Breast epithelium (tissue), 4 donors: ENCODE results near the gene FHIP1B. TPM values are rescaled to one million over a fixed set of nuclear protein-coding genes. Genes with fewer than 3 reads are reported as not detected.

Experiments
- DNase-seq, 2 donors: peaks; one replicate each; pipeline ENCODE4 v3.0.0-alpha.2; 2019; ENCODE audit warnings: low spot score in 2 of 2
- H3K27ac ChIP-seq, 2 donors: fragments of 200-600 bp; sonication (generic) in 1 of 2; one replicate each; pipeline ENCODE4 v1.5.1; 2016 to 2019; ENCODE audit warnings: mild to moderate bottlenecking in 1 of 2
- H3K27me3 ChIP-seq, 2 donors: fragments of 200-600 bp; sonication (generic) in 1 of 2; one replicate each; pipeline versions ENCODE4 v1.5.1 to v1.6.0; 2017 to 2019; ENCODE audit warnings: control low read depth in 1 of 2, mild to moderate bottlenecking in 1 of 2
- H3K36me3 ChIP-seq: fragments of 200-600 bp; one replicate; pipeline ENCODE4 v1.5.1; 2019
- H3K4me1 ChIP-seq, 2 donors: fragments of 200-600 bp; sonication (generic); one replicate each; pipeline ENCODE4 v1.5.1; 2016 to 2019; ENCODE audit warnings: control low read depth in 1 of 2
- H3K4me3 ChIP-seq, 3 donors: fragments of 200-600 bp; sonication (generic); 1 replicate in 2 of 3; 2 replicates in 1 of 3; pipeline ENCODE4 v1.5.1; 2016 to 2019; ENCODE audit warnings: mild to moderate bottlenecking in 3 of 3, moderate library complexity in 2 of 3
- H3K9me3 ChIP-seq, 2 donors: fragments of 200-600 bp; sonication (generic) in 1 of 2; one replicate each; pipeline ENCODE4 v1.5.1; 2016 to 2019; ENCODE audit warnings: control low read depth in 1 of 2
- POLR2A ChIP-seq: fragments of 450-650 bp; IDR thresholded peaks from one replicate; pipeline ENCODE4 v1.6.1; 2016; ENCODE audit warnings: antibody characterized with exemption, mild to moderate bottlenecking, moderate library complexity
- POLR2AphosphoS5 ChIP-seq, 3 donors: sonication (generic); formaldehyde crosslinking; IDR thresholded peaks; one replicate each; pipeline ENCODE4 v1.6.1; 2017; ENCODE audit warnings: antibody characterized with exemption in 3 of 3
- intact Hi-C: fragments of 100-400 bp; cut with DNase I; formaldehyde crosslinking; loops from one replicate; pipeline ENCODE4 v1.15.1; 2023; ENCODE audit warnings: low total_unique reads
- total RNA-seq, 3 donors: library from RNA; depleted of rRNA; stranded (reverse); fragments of >200 nt; gene quantifications; one replicate each; pipeline ENCODE4 v1.1.0, GENCODE V29; 2016
- TF ChIP-seq, protein P1 (sequence below), 3 donors: fragments of 450-650 bp; IDR thresholded peaks; one replicate each; pipeline ENCODE4 v1.5.1; 2016 to 2017; ENCODE audit warnings: antibody characterized with exemption in 3 of 3, mild to moderate bottlenecking in 3 of 3, moderate library complexity in 3 of 3

FHIP1B gene
- total RNA-seq, 3 donors from 2014 or later: 34.7 to 42.6 (median 42.1) TPM

DNA sequence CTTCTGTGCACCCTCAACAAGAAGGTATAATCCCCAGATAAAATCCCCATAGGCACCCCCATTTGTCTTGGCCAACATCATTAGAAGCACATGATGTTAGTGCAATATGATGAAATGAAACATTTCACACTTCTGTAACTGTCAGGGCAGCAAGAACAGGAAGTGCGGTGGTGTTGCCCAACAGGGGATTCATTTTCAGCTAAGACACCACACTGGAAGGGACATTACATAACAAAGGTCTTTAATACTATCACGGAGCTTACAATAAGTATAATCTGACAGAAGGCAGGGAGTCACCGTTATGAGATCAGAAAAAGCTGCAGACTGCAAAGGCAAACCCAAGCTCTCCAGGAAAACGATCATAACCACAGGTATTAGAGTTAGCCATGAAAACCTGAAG lies 33.5 kb downstream of the FHIP1B start:
- Histone ChIP-seq H3K27me3 (no peaks in the 10 kb centered on the region), H3K36me3 (no peaks in the 10 kb centered on the region), H3K4me1 (no peaks in the 10 kb centered on the region), H3K4me3 (no peak overlapping the region), H3K27ac (no peak overlapping the region), H3K9me3 (no peaks in the 10 kb centered on the region)
- no peak for TF ChIP-seq POLR2AphosphoS5 (IDR thresholded peaks at IDR 0.05)
- TF ChIP-seq, protein P1, sequence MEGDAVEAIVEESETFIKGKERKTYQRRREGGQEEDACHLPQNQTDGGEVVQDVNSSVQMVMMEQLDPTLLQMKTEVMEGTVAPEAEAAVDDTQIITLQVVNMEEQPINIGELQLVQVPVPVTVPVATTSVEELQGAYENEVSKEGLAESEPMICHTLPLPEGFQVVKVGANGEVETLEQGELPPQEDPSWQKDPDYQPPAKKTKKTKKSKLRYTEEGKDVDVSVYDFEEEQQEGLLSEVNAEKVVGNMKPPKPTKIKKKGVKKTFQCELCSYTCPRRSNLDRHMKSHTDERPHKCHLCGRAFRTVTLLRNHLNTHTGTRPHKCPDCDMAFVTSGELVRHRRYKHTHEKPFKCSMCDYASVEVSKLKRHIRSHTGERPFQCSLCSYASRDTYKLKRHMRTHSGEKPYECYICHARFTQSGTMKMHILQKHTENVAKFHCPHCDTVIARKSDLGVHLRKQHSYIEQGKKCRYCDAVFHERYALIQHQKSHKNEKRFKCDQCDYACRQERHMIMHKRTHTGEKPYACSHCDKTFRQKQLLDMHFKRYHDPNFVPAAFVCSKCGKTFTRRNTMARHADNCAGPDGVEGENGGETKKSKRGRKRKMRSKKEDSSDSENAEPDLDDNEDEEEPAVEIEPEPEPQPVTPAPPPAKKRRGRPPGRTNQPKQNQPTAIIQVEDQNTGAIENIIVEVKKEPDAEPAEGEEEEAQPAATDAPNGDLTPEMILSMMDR (IDR thresholded peaks at IDR 0.05): no peak
- TF ChIP-seq POLR2A: no peak
- intact Hi-C loops: no loop called here
- no peak for DNase-seq

DNA sequence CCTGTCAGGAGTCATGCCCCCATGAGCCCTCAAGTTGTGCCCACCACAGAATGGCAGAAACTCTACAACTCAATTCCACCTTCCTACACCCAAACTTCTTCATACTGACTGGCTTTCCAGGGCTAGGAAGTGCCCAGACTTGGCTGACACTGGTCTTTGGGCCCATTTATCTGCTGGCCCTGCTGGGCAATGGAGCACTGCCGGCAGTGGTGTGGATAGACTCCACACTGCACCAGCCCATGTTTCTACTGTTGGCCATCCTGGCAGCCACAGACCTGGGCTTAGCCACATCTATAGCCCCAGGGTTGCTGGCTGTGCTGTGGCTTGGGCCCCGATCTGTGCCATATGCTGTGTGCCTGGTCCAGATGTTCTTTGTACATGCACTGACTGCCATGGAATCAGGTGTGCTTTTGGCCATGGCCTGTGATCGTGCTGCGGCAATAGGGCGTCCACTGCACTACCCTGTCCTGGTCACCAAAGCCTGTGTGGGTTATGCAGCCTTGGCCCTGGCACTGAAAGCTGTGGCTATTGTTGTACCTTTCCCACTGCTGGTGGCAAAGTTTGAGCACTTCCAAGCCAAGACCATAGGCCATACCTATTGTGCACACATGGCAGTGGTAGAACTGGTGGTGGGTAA lies 35.1 kb downstream of the FHIP1B start, which contains the start of gene OR52W1:
Gene OR52W1, plus strand, starts transcription at position 51 of the 637 bp plus-strand sequence. Its CDS starts 0 bp downstream, at position 51.
- DNase-seq: no peak
- H3K36me3 ChIP-seq: no peaks in the 10 kb centered on the region
- TF ChIP-seq POLR2A (no peak), POLR2AphosphoS5 (IDR thresholded peaks at IDR 0.05) (no peak)
- TF ChIP-seq, protein P1 (IDR thresholded peaks at IDR 0.05): no peak
- no peaks in the 10 kb centered on the region for H3K9me3 ChIP-seq
- no peak within 1 kb of the TSS for H3K4me3 ChIP-seq
- H3K27ac ChIP-seq: no peak within 1 kb of the TSS
- H3K4me1 ChIP-seq: no peaks in the 10 kb centered on the region
- H3K27me3 ChIP-seq: no peaks in the 10 kb centered on the region
- intact Hi-C loops: no loop called here

DNA sequence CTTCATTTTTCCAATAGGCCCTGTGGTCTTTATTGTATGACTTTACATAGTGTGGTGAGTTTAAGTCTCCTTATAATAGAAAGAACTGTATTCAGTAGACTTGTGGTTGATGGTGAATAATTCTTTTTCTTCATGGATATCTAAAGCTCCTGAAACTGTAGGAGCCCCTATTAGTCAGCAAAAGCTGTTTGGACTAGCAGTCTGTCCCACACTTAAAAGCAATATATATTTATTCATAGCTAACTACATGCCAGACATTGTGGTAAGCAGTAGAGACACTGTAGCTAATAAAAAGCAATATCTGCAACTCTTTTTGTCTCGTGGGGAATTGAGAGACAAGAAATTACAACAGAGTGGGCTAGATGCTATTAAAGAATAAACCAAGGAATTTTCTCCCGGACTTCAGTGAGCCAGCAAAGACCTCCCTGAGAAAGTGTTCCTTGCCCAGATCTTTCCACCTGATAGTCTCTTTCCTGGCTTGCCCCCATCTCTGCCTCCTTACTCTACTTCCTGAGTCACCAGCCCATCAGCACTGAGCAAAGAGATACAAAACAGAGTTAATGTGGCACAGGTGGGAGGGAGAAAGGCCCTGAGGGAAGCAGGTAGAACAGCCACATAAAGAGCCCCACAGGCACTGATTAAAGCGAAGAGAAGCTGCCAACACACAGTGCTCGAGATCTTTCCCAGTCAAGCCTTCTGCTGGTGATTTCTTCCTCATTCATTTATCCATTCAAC lies 36.8 kb downstream of the FHIP1B start:
- H3K4me1 ChIP-seq: no peaks in the 10 kb centered on the region
- H3K27ac ChIP-seq: no peak overlapping the region
- H3K4me3 ChIP-seq: no peak overlapping the region
- intact Hi-C loops: no loop called here
- DNase-seq: no peak
- H3K9me3 ChIP-seq: no peaks in the 10 kb centered on the region
- TF ChIP-seq POLR2AphosphoS5 (IDR thresholded peaks at IDR 0.05): no peak
- TF ChIP-seq, protein P1 (IDR thresholded peaks at IDR 0.05): no peak
- no peak for TF ChIP-seq POLR2A
- H3K27me3 ChIP-seq: no peaks in the 10 kb centered on the region
- no peaks in the 10 kb centered on the region for H3K36me3 ChIP-seq

DNA sequence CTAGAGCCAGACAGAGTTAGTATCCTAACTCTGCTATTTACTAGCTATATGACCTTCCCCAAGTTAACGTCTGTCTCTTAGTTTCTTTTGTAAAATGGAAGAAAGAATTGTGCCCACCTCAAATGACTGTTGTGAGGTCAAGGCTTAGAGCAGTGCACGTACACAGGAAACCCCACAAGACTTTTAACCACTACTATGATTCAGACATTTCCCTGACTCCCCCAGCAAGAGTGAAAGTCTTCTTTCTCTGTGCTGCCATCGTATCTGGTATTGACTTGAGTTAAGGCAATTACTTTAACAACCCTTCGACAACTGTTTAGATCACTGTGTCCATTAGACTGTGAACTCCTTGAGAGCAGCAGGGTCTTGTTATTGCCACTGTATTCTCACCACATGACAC lies 38.0 kb downstream of the FHIP1B start:
- H3K27ac ChIP-seq: no peak overlapping the region
- no peaks in the 10 kb centered on the region for H3K4me1 ChIP-seq
- no peaks in the 10 kb centered on the region for H3K27me3 ChIP-seq
- no peak overlapping the region for H3K4me3 ChIP-seq
- no peaks in the 10 kb centered on the region for H3K9me3 ChIP-seq
- no peaks in the 10 kb centered on the region for H3K36me3 ChIP-seq
- intact Hi-C loops: no loop called here
- TF ChIP-seq POLR2A: no peak
- TF ChIP-seq, protein P1 (IDR thresholded peaks at IDR 0.05): no peak
- TF ChIP-seq POLR2AphosphoS5 (IDR thresholded peaks at IDR 0.05): no peak
- no peak for DNase-seq

DNA sequence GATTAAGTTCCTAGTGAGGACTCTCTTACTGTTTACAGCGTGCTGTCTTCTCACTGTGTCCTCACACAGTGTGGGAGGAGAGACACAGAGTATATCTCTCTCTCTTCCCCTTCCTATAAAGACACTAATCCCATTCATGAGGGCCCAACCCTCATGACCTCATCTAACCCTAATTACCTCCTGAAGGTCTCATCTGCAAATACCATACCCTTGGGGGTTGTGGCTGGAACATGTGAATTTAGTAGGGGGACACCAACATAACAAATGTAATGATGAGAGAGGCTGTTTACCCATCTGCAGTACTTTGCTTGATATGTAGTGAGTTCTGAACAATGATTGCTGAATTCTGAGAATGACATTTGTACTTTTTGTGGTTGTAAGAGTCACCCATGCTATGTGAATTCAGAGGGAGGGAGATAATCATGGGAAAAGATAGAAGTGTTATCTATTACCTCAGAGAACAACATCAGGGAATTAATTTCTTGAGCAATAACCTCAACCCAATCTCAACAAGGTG lies 40.3 kb downstream of the FHIP1B start:
- DNase-seq: no peak
- Histone ChIP-seq H3K36me3 (no peaks in the 10 kb centered on the region), H3K4me1 (no peaks in the 10 kb centered on the region), H3K9me3 (no peaks in the 10 kb centered on the region), H3K27ac (no peak overlapping the region), H3K4me3 (no peak overlapping the region), H3K27me3 (no peaks in the 10 kb centered on the region)
- intact Hi-C loops: no loop called here
- no peak for TF ChIP-seq POLR2A
- TF ChIP-seq, protein P1 (IDR thresholded peaks at IDR 0.05): no peak
